GM18519 (cell line): Measurements from ENCODE around the gene THAP3.

ENCODE experiments used
- ATAC-seq: cut with Tn5 transposase; IDR thresholded peaks from one replicate; pipeline ENCODE4 v1.9.1; 2021; ENCODE audit warnings: mild to moderate bottlenecking, moderate library complexity; ENCODE audit not compliant: unreplicated experiment, low FRiP score

Gene THAP3

DNA sequence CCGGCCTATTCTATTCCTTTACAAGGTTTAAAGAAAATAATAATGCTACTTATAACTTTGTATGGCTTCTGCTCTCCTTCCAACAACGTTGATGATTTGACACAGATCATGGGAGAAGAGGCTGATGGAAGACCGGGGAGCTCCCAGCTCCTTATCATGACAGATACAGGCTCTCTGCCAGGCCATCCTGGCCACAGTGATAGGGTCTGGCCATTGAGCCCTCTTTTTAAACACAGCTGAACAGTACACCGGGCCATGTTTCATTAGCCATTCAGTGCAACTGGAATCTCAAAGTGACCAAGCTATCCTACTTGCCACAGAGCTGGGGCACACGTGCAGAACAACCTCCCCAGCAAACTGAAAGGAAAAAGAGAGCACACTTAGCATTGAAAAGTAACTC is 42.0 kb downstream of the THAP3 start:
- no peak for ATAC-seq

DNA sequence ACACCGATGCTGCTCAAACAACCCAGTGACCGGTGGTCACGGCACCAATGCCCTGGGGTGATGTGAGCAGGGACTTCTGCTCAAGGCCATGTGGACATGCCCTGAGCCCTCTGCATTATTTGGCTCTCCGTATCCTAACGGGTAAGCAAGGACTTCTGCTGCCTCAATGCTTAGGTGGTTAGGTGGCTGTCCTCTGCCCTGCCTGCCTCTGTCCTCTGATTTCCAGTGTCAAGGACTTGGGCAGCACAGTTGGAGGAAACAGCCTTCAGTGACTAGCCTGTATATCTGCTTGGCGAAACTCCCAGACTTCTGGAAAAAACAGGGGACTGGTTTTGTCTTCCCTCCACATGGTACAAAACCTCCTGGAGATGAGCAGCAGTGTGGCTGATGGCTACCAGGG is 42.5 kb downstream of the THAP3 start:
- no peak for ATAC-seq

DNA sequence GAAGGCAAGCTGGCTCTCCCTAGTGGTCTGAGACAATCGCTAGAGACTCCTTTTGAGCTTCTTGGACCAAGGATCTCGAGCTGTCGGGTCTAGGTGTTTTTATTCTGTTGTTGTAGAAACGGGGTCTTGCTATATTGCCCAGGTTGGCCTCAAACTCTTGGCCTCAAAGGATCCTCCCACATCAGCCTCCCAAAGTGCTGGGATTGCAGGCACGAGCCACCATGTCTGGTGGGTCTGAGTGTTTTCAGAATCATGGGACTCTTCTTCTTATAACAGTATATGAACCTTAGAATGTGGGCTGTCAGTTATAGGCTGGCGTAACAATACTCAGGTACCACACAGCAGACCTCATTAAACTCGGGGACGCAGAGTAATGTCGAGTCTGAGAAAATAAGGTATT is 43.8 kb downstream of the THAP3 start:
- ATAC-seq = no peak

DNA sequence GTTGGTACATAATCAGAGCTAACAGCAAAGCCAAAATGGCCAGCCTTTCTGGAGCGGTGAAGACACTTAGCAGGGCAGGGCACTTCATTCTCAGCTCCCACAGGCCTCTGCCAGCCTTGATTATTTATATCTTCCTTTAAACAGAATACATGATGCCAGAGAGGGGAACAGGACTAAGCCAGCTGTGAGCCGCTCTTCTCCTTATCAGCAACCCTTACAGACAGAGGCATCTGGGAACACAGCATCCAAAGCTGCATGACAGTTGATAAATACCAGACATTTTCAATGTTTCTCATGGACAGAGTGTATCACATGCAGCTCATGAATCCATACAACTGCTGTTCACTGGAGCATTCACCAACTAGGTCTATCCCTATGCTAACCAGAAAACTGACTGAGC is 47.9 kb downstream of the THAP3 start:
- no peak for ATAC-seq

DNA sequence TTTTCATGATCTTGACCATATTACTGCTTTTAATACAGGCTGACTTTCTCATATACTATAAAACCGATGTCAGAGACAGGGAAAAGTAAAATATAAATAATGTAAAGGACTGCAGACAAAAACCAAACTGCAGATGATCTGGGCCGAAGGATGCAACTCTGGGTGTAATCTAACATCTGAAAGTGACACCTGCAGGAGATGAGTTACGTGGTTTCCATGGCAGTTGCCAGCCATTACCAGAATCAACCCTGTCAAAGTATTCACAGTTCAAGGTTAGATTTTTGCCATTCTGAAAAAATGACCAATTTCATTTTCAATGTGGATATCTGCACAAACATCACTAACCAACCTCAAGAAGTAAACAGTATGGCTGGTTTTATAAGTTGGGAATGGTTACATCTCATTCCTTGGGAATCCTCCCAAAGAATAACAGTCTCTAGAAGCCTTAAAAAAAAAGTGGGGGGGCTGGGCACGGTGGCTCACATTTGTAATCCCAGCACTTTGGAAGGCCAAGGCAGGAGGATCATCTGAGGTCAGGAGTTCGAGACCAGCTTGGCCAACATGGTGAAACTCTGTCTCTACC is 49.2 kb downstream of the THAP3 start:
- ATAC-seq = no peak

DNA sequence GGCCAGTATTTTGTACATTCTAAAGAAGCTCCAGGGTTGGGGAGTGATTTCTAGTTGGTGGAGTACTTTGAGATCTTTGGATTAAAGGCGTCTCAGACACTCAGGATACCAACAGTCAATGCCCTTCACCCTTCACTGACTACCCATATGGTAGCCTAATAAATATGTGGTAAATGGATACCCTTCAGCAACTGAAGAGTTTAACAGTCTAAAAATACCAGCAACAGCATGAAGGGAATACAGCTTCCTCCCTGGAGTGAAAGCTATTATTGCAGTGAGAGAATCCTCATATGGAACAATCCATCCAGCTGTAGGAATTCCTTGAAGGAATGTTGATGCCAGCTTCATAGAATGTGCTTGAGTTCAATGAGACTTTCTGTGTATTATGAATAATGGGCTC is 50.1 kb downstream of the THAP3 start:
- no peak for ATAC-seq

DNA sequence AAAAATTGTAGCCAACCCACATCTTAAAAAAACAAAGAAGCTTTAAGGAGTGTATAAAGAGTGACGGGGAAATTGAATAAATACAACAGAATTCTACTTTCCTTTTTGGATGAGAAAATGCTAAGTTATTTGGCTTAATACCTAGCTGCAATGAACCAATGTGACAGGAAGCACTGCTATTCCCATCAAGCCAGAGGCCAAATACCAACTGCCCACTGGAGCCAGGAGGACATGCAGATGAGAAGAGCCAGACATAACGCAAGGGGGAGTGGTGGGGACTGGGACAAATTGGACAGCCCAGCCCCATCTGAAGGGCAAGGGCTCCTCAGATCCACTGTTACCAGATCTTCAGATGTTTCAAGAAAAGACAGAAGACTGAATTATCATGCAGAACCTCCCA is 51.3 kb downstream of the THAP3 start:
- no peak for ATAC-seq
